ENCODE data around the gene ZC3H12D.

Gene ZC3H12D

GRCh38 chr6:149440735-149441671, 43.8 kb downstream of the ZC3H12D start:
- no peak for DNase-seq

DNA sequence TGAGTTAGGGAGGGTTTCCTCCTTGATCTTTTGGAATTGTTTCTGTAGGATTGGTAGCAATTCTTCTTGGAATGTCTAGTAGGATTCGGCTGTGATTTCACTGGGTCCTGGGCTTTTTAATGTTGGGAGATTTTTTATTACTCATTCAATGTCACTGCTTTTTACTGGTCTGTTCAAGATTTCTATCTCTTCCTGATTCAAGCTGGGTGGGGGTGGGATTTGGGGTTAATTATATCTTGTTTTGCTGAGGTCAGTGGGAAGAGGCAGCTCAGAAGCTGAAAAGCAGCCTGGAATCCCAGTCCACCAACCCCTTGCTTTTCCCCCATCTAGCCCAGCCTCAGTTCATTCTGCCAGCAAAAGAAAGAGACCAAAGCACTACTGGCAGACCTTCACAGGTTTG, 45.2 kb downstream of the ZC3H12D start:
- no peak for DNase-seq

- DNase-seq, result no peak
Observed at GRCh38 chr6:149438855-149439254, 46.0 kb downstream of the ZC3H12D start.

- no peak for DNase-seq
Observed at GRCh38 chr6:149437212-149437611, 47.6 kb downstream of the ZC3H12D start.

DNA sequence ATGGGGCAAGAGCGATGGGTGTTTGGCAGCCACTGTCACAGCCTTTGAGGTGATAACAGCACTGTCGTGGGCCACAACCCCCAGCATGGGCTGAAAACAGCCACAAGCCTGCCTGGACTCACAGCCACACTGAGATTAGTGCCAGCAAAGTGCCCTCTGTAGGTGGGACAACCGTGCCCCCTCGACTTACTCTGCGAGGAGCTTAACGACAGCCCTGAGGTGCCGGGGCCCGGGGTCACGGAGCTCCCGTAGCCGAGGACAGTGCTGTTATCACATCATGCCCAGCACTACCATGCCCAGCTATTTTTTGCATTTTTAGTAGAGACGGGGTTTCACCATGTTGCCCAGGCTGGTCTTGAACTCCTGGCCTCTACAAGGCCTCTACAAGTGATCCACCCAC, 48.2 kb downstream of the ZC3H12D start:
- DNase-seq, result no peak

GRCh38 chr6:149435919-149436586, 48.8 kb downstream of the ZC3H12D start:
- DNase-seq, result no peak

DNA sequence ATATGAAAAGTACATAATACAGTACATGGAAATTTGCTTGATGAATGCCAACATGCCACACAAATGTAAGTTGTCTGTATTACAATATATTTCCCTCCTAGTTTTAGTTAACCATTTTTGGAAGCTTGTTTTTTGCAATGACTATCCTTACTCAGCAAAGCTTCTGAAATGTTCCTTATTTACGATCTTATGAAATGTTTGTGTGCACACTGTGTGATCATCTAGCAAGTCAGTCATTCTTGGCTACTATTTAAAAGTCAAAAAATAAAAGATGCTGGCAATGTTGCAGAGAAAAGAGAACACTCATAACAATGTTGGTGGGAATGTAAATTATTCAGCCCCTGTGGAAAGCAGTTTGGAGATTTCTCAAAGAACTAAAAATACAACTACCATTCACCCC, 50.9 kb downstream of the ZC3H12D start:
- DNase-seq, result no peak

GRCh38 chr6:149433405-149433804, 51.4 kb downstream of the ZC3H12D start:
- no peak for DNase-seq

DNA sequence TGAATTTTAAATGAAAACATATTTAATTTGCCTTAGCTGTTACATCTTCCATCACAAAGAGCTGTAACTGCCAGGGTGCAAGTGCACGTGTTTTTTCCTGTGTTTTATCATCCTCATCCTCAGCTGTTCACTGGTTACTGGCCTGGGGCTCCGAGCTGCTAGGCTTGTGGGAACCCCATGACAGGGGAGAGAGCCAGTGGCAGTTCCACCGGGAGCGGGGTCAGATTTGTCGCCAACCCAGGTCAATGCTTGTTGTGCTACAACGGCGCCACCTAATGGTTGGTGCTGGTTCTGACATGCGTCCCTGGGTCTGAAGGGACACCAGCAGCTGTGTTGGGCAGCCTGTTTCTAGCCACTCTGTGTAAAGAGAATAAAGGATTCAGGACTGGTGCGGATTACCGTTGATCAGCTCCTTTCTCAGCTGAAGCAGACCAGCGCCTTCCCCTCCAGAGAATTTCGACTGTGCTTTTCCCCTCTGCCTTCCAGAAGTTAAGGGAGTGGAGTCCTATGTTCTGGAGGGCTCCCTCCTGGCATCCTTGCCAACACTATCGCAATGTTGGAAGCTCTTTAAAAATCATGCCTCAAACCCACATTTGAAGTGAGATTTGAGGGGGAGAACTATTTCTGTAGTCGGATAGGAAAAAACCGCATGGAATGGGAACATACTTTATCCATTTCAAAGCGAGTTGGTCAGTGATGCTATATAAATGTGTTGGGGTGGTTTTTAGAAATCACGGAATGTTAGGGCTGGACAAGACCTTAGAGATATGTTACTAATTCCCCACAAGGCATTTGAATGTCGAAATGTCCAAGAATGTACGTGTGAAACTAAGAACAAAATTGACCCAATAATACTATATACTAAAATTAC, 52.7 kb downstream of the ZC3H12D start:
- DNase-seq, result peak; percentile 83

DNA sequence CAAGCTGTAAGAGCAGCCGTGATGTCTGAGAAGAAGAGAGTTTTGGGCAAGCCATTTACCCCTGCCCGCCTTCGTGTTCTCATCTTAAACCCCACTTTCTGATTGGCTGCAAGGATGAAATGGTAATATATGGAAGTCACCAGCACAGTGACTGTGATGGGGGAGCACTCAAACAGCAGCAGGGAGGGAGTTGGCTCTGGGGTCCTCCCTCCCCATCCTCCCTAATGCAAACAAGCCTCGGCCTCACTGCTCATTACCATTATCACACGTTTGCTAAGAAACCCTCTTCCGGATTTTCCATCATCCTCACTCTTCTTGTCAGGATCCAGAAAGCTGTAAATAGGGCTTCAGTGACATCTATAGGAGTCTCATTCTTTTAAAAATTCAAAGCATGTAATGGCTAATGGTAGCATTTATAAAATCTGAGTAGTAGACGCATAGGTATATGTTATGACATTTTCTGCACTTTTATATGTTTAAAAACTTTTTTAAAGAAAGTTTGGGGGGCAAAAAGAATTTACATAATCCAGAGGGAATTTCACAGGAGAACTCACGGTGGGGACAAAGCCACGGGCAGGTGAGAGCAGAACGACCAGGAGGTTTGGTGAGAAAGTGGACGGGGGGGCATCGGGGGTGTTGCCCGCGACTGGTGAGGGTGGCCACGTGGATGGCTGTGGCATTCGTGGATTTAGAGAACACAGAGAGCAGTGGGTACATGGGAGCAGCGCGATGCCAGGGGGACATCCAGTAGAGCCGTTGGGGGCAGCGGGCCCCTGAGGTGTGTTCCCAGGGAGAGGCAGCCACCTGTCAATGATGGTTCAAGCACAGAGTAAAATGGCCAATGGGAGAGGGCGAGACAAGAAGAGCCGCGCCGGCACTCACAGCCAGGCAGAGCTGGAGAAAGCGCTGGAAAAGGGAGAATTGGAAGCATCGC, 55.1 kb downstream of the ZC3H12D start:
- DNase-seq, result no peak

DNA sequence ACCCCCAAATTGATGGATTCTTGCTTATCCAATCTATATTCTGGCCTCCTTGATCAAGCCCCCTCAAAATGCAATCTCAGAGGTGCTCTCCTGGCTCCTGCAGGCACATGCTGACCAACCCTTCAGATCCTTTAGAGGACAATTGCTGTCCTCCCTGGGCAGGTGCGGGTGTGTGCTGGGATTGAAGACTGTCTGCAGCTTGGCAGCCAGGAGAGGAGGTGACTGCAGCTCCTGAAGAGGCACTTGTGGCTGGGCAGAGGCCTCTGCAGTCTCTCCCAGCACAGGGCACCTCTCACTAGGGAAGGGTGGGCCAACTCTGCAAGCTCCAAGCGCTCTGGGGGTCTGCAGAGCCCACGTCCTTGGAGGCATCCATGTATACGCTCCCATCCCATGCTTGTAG, 56.2 kb downstream of the ZC3H12D start:
- DNase-seq, result no peak

GRCh38 chr6:149425754-149426153, 59.1 kb downstream of the ZC3H12D start:
- no peak for DNase-seq

GRCh38 chr6:149425224-149425623, 59.6 kb downstream of the ZC3H12D start:
- DNase-seq, result no peak

DNA sequence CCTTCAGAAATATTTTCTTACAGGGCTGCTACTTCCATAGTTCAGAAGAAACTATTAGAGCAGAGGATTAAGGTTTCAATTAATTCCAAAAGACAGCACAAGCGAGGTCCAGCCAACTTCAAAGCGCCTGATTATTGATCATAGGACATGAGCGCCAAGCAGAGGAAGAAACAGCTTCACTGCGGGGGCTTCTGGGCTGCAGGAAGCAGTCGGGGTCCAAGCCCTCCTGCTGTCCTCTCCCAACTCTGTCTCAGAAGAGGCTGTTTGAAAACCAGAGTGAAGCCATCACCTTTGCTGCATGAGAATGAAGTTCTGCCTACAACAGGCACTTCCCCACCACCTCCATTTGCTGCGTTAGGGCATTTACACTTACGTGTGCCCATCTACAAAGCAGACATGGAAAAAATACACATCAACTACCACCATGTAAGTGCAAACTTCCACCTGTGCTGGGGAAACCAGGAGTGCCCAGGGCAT, 60.8 kb downstream of the ZC3H12D start:
- DNase-seq, result no peak

DNA sequence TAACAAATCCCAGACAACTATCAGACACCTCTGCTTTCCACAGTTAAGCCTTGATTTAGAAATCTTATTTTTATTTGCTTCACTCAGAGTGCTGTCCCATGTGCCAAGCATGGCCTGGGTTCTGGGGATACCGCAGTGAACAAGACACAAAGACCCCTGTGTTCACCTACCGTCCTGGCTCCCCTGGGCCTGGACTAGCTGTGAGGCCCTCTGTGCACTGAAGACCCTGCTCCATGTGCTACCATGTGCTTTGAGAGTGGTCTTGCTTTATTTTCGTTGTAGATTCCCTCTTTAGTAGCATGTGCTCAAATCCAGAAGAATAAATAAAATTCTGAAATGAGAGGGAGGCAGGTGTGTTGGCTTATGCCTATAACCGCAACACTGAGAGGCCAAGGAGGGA, 62.2 kb downstream of the ZC3H12D start:
- no peak for DNase-seq

GRCh38 chr6:149421132-149421531, 63.7 kb downstream of the ZC3H12D start:
- DNase-seq, result no peak

GRCh38 chr6:149419696-149420404, 65.0 kb downstream of the ZC3H12D start:
- DNase-seq, result no peak

GRCh38 chr6:149414821-149415220, 70.0 kb downstream of the ZC3H12D start:
- DNase-seq, result no peak

GRCh38 chr6:149414009-149414408, 70.8 kb downstream of the ZC3H12D start:
- DNase-seq, result no peak

DNA sequence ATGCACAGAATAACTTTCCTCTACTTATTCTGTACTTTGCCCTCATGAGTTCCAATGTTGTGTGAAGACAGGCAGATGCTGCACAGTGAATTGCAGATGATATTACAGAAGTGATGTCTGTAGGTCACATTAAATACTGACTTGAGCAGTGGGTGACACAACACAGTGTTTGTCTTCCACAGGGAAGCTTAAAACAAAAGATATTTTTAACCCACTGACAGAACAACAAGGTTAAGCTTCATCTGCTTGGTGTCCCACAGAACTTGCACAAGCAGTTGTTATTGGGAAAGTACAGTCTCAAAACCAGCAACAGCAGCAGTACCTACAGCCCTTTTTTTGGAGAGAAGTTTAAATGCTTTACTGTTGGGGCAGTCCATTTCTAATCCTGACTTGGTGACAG, 74.3 kb downstream of the ZC3H12D start:
- no peak for DNase-seq

DNA sequence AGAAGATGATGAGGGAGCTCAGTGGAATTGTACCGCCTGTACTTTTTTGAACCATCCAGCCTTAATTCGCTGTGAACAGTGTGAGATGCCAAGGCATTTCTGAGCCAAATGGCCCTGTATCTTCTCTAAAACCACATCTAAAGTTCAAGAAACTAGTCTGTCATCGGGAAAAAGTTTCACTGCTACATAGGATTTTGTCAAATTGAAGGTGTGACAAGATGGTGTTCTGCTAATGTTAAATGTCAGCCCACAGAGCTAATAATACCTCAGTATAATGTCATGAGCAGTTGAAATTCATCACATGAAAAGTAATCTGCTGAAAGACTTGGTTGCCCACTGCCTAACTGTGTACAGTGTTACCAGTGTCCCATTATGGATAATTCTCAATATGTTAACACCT, 75.2 kb downstream of the ZC3H12D start:
- no peak for DNase-seq
